ENCODE measurements around the gene PROX1.

GRCh38 chr1:213987422-213987926 lies 299 bp upstream of the PROX1 start:
- TF ChIP-seq MAX (IDR thresholded peaks at IDR 0.05) = no peak
- no peak for TF ChIP-seq POLR2AphosphoS5 (IDR thresholded peaks at IDR 0.05; ENCODE audit: low read depth, low read length)
- no peak for TF ChIP-seq HDAC6 (IDR thresholded peaks at IDR 0.05; ENCODE audit: low read depth, low read length)
- TF ChIP-seq CHD1 (IDR thresholded peaks at IDR 0.05; ENCODE audit: low read depth, low read length) = no peak
- TF ChIP-seq CEBPB (IDR thresholded peaks at IDR 0.05; ENCODE audit: low read depth, low read length) = no peak
- no peak for TF ChIP-seq KDM5A (IDR thresholded peaks at IDR 0.05; ENCODE audit: low read length)
